Esophagus squamous epithelium (tissue), 4 donors: Measurements from ENCODE around the gene MAD1L1.

ENCODE experiments used
- CTCF ChIP-seq, 6 experiments: fragments of 450-650 bp in 4 of 6; fragments of 200-600 bp in 2 of 6; sonication (generic) in 2 of 6; IDR thresholded peaks; one replicate each; pipeline ENCODE4 v1.5.1; 2016 to 2019; ENCODE audit warnings: antibody characterized with exemption in 6 of 6, mild to moderate bottlenecking in 4 of 6, moderate library complexity in 4 of 6
- POLR2A ChIP-seq, 4 donors: fragments of 450-650 bp; IDR thresholded peaks; one replicate each; pipeline ENCODE4 v1.6.1; 2017; ENCODE audit warnings: antibody characterized with exemption in 4 of 4, mild to moderate bottlenecking in 4 of 4, moderate library complexity in 3 of 4

GRCh38 chr7:1915956-1916600 is 316.7 kb downstream of the MAD1L1 start:
- TF ChIP-seq CTCF (IDR thresholded peaks at IDR 0.05), result no peak
- no peak for TF ChIP-seq POLR2A (IDR thresholded peaks at IDR 0.05)
